Kidney (tissue), 14 donors: ENCODE data around the gene COL3A1. TPM values are rescaled to one million over a fixed set of nuclear protein-coding genes. Genes with fewer than 3 reads are reported as not detected.

ENCODE experiments used
- DNase-seq, 5 donors: peaks; one replicate each; pipeline ENCODE4 v3.0.0-alpha.2; 2013 to 2020
- FAIRE-seq: peaks from 2 replicates; lab custom pipeline; 2012; peaks lifted over from hg19 to GRCh38; lab: Jason Lieb, UNC
- H3K27ac ChIP-seq, 2 donors: one replicate each; pipeline ENCODE4 v1.7.0; 2013; ENCODE audit warnings: low read depth in 2 of 2, low read length in 2 of 2, inconsistent platforms in 1 of 2
- H3K27me3 ChIP-seq: one replicate; pipeline ENCODE4 v1.7.1; 2013; ENCODE audit warnings: low read length, inconsistent platforms; ENCODE audit not compliant: control insufficient read depth, insufficient read depth
- H3K36me3 ChIP-seq, 3 donors: one replicate each; pipeline versions ENCODE4 v1.7.0 to v1.7.1; 2013; ENCODE audit warnings: low read length in 3 of 3, control low read depth in 1 of 3, inconsistent platforms in 1 of 3; ENCODE audit not compliant: insufficient read depth in 3 of 3, control insufficient read depth in 2 of 3
- H3K4me1 ChIP-seq, 3 donors: one replicate each; pipeline versions ENCODE4 v1.7.0 to v1.7.1; 2013; ENCODE audit warnings: low read length in 3 of 3, inconsistent platforms in 1 of 3, low read depth in 1 of 3; ENCODE audit not compliant: control insufficient read depth in 2 of 3, insufficient read depth in 2 of 3
- H3K4me3 ChIP-seq, 3 donors: one replicate each; pipeline versions ENCODE4 v1.7.0 to v1.8.1; 2013; ENCODE audit warnings: low read length in 3 of 3, control low read depth in 1 of 3, inconsistent platforms in 1 of 3
- H3K9ac ChIP-seq, 3 donors: one replicate each; pipeline versions ENCODE4 v1.7.0 to v1.7.1; 2013; ENCODE audit warnings: low read length in 3 of 3, control low read depth in 1 of 3, inconsistent platforms in 1 of 3
- H3K9me3 ChIP-seq, 3 donors: one replicate each; pipeline versions ENCODE4 v1.7.0 to v1.7.1; 2013; ENCODE audit warnings: low read length in 3 of 3, control low read depth in 1 of 3, inconsistent platforms in 1 of 3; ENCODE audit not compliant: control insufficient read depth in 2 of 3, insufficient read depth in 1 of 3
- intact Hi-C: fragments of 100-400 bp; cut with DNase I; formaldehyde crosslinking; loops from one replicate; pipeline ENCODE4 v1.11.1; 2022
- polyA plus RNA-seq: library from polyadenylated mRNA; stranded (reverse); fragments of 350-450 nt; fragmentation: Illumina TruSeq; extraction: RNeasy Lipid Tissue Mini Kit (QIAGEN cat#74804); gene quantifications from one replicate; pipeline ENCODE4 v1.2.3, GENCODE V29; 2014; ENCODE audit warnings: low read depth, low replicate concordance; ENCODE audit not compliant: insufficient read depth
- total RNA-seq: library from RNA; stranded (reverse); fragmentation: NEBNext Ultra II Directional; extraction: Animal tissue kit (Norgen Biotek cat#: 25700); gene quantifications from one replicate; pipeline ENCODE4 v1.2.1, GENCODE V29; 2021
- TF ChIP-seq, protein P1 (sequence below): IDR thresholded peaks from 3 replicates; pipeline ENCODE4 v1.5.1; 2012; ENCODE audit warnings: mild to moderate bottlenecking, moderate library complexity, borderline replicate concordance; ENCODE audit not compliant: insufficient read depth; ENCODE audit errors: extremely low read depth
- donor health status: control.
- donor health status: control.
- donor health status: control.
- donor health status: control.
- donor health status: control.
- donor health status: DM: yes; HTN: yes; CAD: no.
- donor health status: Normal renal cell carcinoma (clear cell type).

The COL3A1 gene
- total and polyA plus RNA-seq, 2 donors from 2014 or later: 32.2 to 138 TPM

DNA sequence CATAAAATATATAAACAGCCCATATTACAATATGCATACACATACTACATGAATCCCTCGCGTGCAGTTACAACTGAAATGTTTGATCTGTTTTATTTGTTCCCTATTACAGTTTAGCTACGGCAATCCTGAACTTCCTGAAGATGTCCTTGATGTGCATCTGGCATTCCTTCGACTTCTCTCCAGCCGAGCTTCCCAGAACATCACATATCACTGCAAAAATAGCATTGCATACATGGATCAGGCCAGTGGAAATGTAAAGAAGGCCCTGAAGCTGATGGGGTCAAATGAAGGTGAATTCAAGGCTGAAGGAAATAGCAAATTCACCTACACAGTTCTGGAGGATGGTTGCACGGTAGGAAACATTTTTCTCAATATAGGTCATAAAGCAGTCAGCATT lies 36.4 kb downstream of the COL3A1 start:
- DNase-seq: no peak
- Histone ChIP-seq H3K9ac (no peak overlapping the region), H3K27ac (no peak overlapping the region), H3K27me3 (no peaks in the 10 kb centered on the region), H3K4me1 (peaks cover 0 to under 1% (median 0%) of the 10 kb centered on the region in 3 donors), H3K9me3 (no peaks in the 10 kb centered on the region), H3K36me3 (no peaks in the 10 kb centered on the region), H3K4me3 (no peak overlapping the region)
- no peak for FAIRE-seq
- intact Hi-C loops: no loop called here
- TF ChIP-seq, protein P1, sequence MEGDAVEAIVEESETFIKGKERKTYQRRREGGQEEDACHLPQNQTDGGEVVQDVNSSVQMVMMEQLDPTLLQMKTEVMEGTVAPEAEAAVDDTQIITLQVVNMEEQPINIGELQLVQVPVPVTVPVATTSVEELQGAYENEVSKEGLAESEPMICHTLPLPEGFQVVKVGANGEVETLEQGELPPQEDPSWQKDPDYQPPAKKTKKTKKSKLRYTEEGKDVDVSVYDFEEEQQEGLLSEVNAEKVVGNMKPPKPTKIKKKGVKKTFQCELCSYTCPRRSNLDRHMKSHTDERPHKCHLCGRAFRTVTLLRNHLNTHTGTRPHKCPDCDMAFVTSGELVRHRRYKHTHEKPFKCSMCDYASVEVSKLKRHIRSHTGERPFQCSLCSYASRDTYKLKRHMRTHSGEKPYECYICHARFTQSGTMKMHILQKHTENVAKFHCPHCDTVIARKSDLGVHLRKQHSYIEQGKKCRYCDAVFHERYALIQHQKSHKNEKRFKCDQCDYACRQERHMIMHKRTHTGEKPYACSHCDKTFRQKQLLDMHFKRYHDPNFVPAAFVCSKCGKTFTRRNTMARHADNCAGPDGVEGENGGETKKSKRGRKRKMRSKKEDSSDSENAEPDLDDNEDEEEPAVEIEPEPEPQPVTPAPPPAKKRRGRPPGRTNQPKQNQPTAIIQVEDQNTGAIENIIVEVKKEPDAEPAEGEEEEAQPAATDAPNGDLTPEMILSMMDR: no peak

DNA sequence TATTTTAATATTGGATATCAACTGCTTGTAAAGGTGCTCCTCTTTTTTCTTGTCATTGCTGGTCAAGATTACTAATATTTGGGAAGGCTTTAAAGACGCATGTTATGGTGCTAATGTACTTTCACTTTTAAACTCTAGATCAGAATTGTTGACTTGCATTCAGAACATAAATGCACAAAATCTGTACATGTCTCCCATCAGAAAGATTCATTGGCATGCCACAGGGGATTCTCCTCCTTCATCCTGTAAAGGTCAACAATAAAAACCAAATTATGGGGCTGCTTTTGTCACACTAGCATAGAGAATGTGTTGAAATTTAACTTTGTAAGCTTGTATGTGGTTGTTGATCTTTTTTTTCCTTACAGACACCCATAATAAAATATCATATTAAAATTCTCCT lies 38.2 kb downstream of the COL3A1 start:
- Histone ChIP-seq H3K4me3 (no peak overlapping the region), H3K27ac (no peak overlapping the region), H3K9ac (no peak overlapping the region), H3K4me1 (peaks cover 0 to 3% (median 0%) of the 10 kb centered on the region in 3 donors), H3K36me3 (no peaks in the 10 kb centered on the region), H3K9me3 (no peaks in the 10 kb centered on the region), H3K27me3 (no peaks in the 10 kb centered on the region)
- DNase-seq (no peak), FAIRE-seq (no peak)
- intact Hi-C loops: no loop called here
- TF ChIP-seq, protein P1: no peak

DNA sequence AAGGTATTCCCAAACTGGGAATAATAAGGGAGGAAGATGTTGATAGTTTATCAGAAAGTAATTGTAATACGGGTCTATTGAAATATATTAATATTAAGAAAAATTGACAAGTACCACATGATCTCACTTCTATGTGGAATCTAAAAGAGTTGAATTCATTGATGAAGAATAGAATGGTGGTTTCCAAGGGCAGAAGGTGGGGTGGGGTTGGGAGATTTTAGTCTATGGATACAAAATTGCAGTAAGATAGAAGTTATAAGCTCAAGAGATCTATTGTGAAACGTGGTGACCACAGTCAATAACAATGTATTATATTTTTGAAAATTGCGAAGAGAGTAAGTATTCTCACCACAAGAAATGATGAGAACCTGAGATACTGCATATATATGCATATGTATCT lies 38.9 kb downstream of the COL3A1 start:
- Histone ChIP-seq H3K4me3 (no peak overlapping the region), H3K27me3 (no peaks in the 10 kb centered on the region), H3K36me3 (no peaks in the 10 kb centered on the region), H3K27ac (no peak overlapping the region), H3K9ac (no peak overlapping the region), H3K9me3 (no peaks in the 10 kb centered on the region), H3K4me1 (peaks cover 0 to 3% (median 0%) of the 10 kb centered on the region in 3 donors)
- FAIRE-seq (no peak), DNase-seq (no peak)
- TF ChIP-seq, protein P1: no peak
- intact Hi-C loops: no loop called here
